ENCODE results near the gene BMPER.

DNA sequence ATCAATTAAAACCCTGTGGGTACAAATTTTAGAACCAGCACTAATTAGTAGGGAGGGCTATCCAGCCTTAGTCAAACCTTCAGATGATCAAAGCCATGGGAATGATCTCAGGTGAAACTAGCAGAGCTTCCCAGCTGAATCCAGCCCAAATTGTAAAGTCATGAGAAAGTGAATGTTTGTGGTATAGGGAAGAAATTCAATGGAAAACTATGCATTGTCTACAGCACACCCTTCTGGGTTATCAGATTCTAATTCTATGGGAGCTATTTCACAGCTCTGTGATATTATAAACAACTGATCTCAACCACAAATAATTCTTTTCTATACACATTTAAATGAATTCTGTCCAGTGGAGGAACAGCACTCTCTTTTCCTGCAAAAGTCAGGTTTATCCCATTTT is 24.6 kb upstream of the BMPER start:
- TF ChIP-seq, protein P1, sequence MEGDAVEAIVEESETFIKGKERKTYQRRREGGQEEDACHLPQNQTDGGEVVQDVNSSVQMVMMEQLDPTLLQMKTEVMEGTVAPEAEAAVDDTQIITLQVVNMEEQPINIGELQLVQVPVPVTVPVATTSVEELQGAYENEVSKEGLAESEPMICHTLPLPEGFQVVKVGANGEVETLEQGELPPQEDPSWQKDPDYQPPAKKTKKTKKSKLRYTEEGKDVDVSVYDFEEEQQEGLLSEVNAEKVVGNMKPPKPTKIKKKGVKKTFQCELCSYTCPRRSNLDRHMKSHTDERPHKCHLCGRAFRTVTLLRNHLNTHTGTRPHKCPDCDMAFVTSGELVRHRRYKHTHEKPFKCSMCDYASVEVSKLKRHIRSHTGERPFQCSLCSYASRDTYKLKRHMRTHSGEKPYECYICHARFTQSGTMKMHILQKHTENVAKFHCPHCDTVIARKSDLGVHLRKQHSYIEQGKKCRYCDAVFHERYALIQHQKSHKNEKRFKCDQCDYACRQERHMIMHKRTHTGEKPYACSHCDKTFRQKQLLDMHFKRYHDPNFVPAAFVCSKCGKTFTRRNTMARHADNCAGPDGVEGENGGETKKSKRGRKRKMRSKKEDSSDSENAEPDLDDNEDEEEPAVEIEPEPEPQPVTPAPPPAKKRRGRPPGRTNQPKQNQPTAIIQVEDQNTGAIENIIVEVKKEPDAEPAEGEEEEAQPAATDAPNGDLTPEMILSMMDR (conservative IDR thresholded peaks at IDR 0.05 in 1 of 2, IDR thresholded peaks at IDR 0.05 in 1 of 2; ENCODE audit: low read depth in 1 of 2, low read length in 2 of 2): no peak
- TF ChIP-seq EZH2 (IDR thresholded peaks at IDR 0.05; ENCODE audit: low read length, missing control alignments): no peak
